PFSK-1 (cell line): ENCODE data around the gene ITPRIPL1.

Experiments used
- FOXP2 ChIP-seq: optimal IDR thresholded peaks from 2 replicates; pipeline ENCODE3; 2011; ENCODE audit warnings: borderline replicate concordance, control low read depth, inconsistent platforms; ENCODE audit not compliant: insufficient read depth; ENCODE audit errors: extremely low read length, extremely low read depth
- POLR2AphosphoS5 ChIP-seq: IDR thresholded peaks from 2 replicates; pipeline ENCODE4 v1.6.1; 2012; ENCODE audit warnings: low read depth, mild to moderate bottlenecking, control low read depth, low read length, moderate library complexity
- REST ChIP-seq, 2 experiments: IDR thresholded peaks; 2 replicates each; pipeline versions ENCODE4 v1.6.1 to v1.8.0; 2011 to 2012; ENCODE audit warnings: low read depth in 2 of 2, low read length in 2 of 2, control low read depth in 1 of 2, inconsistent platforms in 1 of 2, mild to moderate bottlenecking in 1 of 2, moderate library complexity in 1 of 2; ENCODE audit not compliant: insufficient read depth in 1 of 2
- SIN3A ChIP-seq: IDR thresholded peaks from 2 replicates; pipeline ENCODE4 v1.6.1; 2012; ENCODE audit warnings: mild to moderate bottlenecking, low read length, moderate library complexity, borderline replicate concordance; ENCODE audit not compliant: insufficient read depth
- TAF1 ChIP-seq: IDR thresholded peaks from 2 replicates; pipeline ENCODE4 v1.6.1; 2012; ENCODE audit warnings: low read length, control low read depth, borderline replicate concordance; ENCODE audit not compliant: insufficient read depth

The ITPRIPL1 gene

GRCh38 chr2:96341641-96342040, 16.5 kb downstream of the ITPRIPL1 start:
- TF ChIP-seq SIN3A: no peak
- TF ChIP-seq FOXP2: no peak
- no peak for TF ChIP-seq REST (IDR thresholded peaks at IDR 0.05; ENCODE audit: insufficient read depth in 1 of 2, low read depth in 2 of 2, low read length in 2 of 2)
- TF ChIP-seq TAF1: no peak
- no peak for TF ChIP-seq POLR2AphosphoS5

- TF ChIP-seq FOXP2: peak; percentile 38
- no peak for TF ChIP-seq SIN3A
- TF ChIP-seq POLR2AphosphoS5: no peak
Observed at GRCh38 chr2:96342085-96342484, 17.0 kb downstream of the ITPRIPL1 start.

- TF ChIP-seq REST (IDR thresholded peaks at IDR 0.05; ENCODE audit: insufficient read depth in 1 of 2, low read depth in 2 of 2, low read length in 2 of 2) (no peak), SIN3A (no peak), TAF1 (no peak), FOXP2 (no peak), POLR2AphosphoS5 (no peak)
Observed at GRCh38 chr2:96344011-96344410, 18.9 kb downstream of the ITPRIPL1 start.

GRCh38 chr2:96345438-96345837, 20.3 kb downstream of the ITPRIPL1 start:
- TF ChIP-seq SIN3A (no peak), FOXP2 (no peak), POLR2AphosphoS5 (no peak), TAF1 (no peak), REST (IDR thresholded peaks at IDR 0.05; ENCODE audit: insufficient read depth in 1 of 2, low read depth in 2 of 2, low read length in 2 of 2) (no peak)

GRCh38 chr2:96345868-96346462, 20.8 kb downstream of the ITPRIPL1 start:
- no peak for TF ChIP-seq SIN3A
- TF ChIP-seq REST (IDR thresholded peaks at IDR 0.05; ENCODE audit: insufficient read depth in 1 of 2, low read depth in 2 of 2, low read length in 2 of 2): no peak
- TF ChIP-seq FOXP2: no peak
- no peak for TF ChIP-seq TAF1
- TF ChIP-seq POLR2AphosphoS5: no peak
